ENCODE measurements around the gene FNTB.
"Not testable (repeated sequence)": the region's sequence is repeated elsewhere in the genome, so short reads cannot be mapped to it uniquely, and the experiment has no call there.

FNTB gene

DNA sequence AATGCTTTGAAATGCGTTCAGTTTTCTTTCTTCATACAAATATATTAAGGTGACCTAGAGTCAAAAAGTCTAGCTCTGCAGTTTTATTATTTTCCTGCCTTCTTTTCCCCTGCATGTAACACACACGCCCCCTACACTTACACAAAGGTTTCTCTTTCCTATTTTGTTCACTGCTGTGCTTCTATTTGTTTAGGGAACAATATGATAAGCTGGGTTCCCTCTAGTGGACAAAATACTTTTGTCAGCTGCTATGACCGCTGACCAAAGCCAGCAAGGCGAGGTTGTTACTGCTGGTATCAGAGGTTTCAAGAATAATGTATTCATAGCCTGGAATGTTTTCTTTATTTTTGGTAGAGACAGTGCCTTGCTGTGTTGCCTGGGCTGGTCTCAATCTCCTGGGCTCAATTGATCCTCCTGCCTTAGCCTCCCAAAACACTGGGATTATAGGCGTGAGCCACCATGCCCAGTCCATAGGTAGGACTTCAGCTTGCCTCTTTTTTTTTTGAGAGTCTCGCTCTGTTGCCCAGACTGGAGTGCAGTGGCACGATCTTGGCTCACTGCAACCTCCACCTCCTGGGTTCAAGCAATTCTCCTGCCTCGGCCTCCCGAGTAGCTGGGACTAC, 33.4 kb downstream of the FNTB start:
- DNase-seq: no peak

DNA sequence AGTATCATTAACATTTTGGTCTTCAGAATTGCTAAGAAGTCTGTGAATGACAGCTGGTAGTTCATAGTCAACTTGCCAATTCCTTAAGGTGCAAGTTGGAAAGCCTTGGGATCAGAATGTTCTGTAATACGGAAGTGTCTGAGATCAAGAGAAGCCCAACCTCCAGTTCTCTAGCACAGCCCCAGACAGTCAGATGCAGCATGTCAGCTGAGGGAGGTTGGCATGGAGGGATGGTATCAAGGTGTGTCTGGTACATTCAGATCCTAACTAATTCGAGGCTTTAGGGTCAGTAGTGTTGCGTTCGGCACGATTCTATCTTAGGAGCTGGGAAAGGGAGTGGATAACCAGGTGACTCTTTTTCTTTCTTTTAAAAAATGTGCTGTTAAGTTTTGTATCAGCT, 38.3 kb downstream of the FNTB start:
- no peak for DNase-seq

DNA sequence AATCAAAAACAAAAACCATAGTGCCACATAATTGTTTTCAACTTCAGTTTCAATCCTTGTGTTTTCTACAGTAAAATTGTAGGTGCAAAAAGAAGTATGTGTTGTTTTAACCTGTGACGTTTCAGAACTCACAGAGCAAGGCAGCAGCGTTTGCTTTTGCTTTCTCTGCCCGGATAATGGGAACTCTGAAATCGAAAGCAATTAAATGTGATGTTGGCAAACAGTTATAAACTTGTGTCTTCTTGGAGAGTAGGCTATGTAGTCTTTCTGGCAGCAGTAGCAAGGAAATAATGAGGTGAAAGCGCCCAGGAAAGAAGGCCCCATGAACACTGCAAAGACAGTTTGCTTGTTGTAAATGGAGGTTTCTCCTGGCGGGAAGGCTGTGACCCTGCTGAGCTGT, 39.1 kb downstream of the FNTB start:
- DNase-seq: no peak

DNA sequence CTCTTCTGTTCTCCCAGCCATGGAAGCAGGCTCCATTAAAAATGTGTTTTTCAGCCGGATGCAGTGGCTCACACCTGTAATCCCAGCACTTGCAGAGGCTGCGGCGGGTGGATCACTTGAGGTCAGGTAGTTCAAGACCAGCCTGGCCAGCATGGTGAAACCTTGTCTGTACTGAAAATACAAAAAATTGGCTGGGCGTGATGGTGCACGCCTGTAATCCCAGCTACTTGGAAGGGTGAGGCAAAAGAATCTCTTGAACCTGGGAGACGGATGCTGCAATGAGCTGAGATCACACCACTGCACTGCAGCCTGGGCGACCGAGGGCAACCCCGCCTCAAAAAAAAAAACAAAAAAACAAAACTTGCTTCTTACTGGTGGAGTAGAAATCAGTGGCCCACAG, 39.8 kb downstream of the FNTB start:
- DNase-seq: no peak

DNA sequence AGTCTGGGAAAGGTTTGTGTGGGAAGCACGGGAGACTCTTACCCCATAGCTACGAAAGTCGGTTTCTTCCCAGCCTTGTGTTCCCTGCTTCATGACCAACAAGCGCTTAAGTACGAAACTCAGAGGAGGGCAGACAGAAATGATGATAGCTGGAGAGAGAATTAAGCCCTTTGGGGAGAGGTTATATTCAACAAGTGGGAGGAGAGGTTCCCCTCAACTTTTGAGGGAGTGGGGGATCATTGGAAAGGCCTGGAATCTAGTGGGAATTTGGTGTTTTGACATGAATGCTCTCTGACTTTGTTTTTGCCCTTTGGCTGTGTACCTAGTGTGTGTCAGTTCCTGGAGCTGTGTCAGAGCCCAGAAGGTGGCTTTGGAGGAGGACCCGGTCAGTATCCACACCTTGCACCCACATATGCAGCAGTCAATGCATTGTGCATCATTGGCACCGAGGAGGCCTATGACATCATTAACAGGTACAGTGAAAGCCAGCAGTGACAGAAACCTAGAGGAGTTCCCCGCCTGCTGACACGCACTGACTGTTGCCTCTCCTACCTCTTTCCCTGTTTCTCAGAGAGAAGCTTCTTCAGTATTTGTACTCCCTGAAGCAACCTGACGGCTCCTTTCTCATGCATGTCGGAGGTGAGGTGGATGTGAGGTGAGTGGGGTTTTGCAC, 40.6 kb downstream of the FNTB start:
- DNase-seq: no peak

DNA sequence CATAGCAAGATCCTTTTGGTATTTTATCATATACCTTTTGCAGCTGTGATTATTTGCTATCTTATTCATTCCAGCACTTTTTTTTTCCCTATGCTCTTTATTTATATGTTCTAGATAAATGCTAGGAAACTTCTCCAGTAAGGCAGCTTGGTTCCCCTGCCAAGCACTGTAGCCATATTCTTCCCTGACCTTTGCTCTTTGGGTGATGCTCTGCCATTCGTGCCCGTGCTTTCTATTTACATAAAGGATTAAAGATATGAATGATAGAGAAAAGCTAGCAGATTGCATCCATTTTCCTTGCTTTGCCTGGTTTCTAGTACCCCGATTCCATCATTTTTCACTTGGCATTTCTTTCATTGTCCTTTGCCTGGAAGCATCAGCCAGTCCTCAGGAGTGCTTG, 42.2 kb downstream of the FNTB start:
- no peak for DNase-seq

DNA sequence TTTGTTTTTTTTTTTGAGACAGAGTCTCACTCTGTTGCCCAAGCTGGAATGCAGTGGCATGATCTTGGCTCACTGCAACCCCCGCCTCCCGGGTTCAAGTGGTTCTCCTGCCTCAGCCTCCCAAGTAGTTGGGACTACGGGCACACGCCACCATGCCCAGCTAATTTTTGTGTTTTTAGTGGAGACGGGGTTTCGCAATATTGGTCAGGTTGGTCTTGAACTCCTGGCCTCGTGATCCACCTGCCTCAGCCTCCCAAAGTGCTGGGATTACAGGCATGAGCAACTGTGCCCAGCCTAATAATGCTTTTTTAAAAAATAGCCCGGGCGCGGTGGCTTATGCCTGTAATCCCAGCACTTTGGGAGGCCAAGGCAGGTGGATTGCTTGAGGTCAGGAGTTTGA, 44.6 kb downstream of the FNTB start:
- DNase-seq: not testable (repeated sequence)

DNA sequence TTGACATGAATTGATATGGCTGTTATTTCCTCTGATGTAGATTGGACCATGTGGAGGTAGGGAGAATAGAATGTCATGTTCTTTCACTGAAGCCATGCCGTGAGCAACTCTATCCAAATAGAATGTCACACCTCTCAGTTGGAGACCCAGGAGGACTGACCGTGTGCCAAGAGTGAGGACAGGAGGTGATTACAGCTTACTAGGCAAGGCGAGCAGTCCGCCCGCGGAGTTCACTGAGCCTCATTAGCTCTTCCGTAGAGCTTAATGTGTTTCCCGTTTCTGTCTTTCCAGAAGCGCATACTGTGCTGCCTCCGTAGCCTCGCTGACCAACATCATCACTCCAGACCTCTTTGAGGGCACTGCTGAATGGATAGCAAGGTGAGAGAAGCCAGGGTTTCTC, 45.6 kb downstream of the FNTB start:
- no peak for DNase-seq

DNA sequence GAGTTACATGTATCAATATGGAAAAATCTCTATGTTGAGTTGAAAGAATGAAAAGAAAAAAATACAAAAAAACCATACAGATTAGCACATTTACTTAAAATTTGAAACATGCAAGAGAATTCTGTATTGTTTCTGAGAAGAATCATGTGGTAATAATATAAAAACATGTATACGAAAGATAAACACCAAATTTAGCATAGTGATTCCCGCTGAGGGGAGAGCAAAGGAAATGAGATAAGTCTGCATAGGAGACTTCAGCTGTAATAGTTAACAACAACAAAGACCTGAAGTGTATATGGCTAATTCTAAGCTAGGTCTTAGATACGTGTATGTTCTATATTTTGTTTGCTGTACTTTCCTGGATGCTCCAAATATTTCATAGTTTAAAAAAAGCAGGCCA, 46.5 kb downstream of the FNTB start:
- DNase-seq: no peak

DNA sequence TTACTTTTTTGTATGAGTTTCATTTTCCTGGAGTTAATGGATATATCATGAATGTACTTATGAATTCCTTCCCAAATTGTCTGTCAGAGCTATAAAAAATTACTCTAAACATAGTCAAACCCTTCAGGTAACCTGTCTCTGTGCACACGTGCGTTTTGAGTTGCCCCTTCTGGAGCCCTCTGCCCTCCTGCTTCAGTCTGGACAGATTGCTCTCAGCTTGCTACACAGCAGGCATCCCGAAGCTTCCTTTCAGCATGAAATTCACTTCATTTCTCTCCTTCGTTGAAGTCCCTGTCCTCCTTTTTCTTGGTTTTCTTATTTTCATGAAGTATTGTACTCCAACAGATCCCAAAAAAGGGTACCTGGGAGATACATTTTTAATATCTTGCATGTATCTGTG, 47.3 kb downstream of the FNTB start:
- DNase-seq: no peak

DNA sequence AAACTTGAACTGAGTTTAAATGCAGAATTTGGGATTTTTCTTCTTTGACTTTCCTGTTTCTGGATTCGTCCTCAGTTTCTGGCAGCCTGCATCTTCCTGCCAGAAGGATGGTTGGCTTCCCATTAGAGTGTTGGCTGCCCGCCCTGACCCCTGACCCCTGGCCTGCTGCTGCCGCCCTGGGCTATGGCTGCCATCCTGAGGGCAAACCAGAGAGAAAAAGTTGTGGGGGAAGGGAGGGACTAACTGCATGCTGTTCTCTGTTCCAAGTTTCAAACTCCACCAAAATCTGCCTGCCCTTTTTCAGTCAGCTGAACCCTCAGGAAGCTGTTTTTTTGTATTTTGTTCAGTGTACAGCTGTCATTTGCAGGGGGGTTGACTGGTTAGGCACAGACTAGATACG, 48.4 kb downstream of the FNTB start:
- no peak for DNase-seq

DNA sequence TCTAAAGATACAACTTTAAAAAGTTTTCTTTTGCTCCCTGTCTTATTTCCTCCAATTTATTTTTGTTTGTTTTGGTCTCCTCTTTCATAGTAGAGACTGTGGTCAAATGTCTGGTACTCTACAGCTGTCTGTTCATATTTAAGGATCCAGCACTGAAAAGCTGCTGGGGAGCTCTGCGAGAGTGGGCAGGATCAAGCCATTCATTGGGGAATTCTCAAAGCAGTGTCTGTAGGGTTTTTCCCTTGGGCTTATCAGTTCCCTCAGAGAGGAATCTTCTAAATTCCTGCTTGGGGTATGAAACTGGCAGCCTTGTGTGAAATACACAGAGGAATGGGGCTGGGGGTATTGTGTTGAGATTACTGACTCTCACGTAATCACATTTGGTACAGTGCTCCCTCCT, 52.3 kb downstream of the FNTB start:
- DNase-seq: no peak

DNA sequence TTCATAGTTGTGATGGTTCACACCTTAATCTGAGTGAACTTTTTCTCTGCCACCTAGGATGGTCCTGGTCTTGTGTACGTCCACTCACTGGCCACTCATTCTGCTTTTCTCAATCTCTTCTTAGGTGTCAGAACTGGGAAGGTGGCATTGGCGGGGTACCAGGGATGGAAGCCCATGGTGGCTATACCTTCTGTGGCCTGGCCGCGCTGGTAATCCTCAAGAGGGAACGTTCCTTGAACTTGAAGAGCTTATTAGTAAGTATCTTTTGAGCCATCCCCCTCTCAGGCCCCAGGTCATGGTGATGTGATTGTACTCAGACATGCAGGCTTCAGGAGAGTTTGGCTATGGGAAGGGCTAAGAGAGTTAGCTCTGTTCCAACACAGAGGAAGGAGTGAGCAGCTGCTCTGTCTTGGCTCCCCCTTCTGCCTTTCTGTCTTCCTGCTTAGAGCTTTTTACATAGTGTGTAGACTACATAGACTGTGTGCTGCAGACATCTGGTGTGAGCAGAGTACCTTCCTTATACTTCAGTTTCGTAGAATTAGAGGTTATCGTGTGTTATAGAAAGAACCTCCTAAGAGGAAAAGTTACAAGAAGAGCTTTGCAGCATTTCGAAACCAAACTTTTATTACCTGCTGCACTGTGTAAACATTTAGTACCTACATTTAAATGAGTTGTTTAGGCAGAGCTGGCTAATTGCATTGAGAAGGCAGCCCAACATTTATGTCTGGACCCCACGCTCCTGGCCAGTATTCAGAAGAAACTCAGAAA, 54.2 kb downstream of the FNTB start:
- DNase-seq: no peak

DNA sequence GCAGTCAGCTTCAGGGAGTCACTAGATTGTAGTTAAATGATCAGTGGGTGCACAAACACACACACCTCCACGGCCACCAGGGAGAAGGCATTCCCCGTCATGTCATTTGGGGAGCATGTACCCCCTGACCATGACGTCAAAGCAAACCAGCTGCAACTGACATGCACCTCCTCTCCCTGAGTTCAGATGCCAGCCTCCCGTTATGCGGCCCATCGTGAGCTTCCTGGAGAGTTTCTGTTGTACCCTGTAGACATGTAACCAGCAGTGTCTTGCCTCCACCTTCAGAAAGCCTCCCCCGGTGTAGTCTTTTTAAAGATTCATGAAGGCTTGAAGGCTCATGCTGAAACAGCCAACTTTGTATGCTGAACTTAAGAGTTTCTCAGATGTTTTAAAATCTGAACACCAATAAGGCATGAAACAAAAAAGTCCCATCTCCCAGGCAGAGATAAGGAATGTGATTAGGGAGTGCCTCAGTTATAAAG, 54.8 kb downstream of the FNTB start:
- DNase-seq: no peak

DNA sequence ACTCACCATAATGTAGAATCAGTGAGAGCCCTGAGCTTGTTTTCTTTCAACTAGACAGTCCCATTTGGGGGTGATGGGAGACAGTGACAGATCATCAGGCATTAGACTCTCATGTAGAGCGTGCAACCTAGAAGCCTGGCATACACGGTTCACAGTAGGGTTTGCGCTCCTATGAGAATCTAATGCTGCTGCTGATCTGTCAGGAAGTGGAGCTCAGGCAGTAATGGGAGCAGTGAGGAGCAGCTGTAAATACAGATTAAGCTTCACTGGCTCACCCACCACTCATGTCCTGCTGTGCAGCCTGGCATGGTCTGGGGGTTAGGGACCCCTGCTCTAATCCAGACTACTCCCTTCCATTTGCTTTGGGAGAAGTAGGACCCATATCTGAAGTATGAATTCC, 55.6 kb downstream of the FNTB start:
- no peak for DNase-seq

DNA sequence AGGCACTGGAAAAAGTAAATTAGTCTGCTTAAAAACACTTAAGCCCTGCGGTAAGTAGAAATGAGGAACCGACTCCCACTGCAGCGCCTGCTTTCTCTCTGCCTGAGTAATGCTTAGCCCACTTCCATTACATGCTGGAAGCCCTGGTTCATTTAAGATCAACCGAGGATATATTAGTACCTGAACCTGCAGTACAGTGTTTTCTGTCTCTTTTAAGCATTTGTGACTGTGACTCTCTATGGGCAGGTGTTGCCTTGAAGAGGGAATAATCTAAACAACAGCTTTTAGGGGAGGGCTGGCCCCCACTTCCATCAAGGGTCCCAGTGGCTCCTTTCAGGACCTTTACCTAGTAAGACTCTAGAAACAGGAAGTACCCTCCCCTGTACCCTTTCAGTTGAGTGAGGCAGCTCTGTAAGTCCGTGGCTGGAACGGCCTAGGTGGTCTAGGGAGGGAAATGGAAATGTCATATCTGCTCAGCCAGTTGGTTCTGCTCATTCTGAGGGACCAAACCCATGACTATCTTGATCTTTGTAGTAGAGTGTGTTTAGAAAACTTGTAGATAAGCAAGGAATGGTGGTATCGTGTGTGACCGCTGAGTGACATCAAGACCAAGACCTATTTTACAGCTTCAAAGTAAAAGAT, 56.2 kb downstream of the FNTB start:
- DNase-seq: no peak

DNA sequence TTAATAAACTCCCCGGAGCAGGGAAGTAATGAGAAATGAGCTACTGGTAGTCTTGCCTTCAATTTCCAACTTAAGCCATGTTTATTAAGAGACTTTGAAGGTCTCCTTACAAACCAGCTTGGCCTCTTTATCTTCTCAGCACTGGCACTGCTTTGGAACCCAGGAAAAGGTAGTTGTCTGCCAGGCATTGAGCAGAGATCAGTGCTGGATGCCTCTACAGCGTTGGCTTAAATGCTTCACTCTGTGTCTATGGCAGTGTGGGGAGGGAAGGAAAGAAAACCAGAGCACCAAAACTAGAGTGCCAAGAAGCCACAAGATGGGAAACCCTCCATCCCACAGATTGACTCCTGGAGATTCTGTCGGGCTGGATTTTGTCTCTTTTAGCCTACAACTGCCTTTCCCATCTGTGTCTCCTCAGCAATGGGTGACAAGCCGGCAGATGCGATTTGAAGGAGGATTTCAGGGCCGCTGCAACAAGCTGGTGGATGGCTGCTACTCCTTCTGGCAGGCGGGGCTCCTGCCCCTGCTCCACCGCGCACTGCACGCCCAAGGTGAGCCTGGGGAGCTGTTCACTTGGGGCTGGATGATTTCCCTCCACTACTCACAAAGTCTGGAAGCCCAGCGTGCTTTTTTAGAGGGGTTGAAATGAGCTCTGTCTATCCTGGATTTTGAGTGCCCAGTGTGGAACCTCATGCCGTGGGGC, 57.3 kb downstream of the FNTB start:
- DNase-seq: no peak

DNA sequence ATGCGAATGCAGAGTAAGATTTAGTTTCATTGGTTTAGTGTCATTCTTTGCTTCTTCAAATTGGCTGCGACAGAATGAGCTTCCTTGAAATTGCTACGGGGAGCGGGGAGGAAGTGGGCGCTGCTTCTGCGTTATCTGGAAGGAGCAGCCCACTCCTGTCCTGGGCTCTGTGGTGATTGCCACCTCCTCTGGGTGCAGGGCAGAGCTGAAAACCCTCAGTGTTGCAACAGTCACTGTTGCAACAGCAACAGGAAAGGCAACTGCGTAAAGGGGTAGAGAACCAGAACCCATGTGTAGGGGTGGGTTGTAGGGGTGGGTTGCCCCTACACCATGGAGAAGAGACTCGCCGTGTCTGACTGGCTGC, 57.9 kb downstream of the FNTB start:
- DNase-seq: no peak

DNA sequence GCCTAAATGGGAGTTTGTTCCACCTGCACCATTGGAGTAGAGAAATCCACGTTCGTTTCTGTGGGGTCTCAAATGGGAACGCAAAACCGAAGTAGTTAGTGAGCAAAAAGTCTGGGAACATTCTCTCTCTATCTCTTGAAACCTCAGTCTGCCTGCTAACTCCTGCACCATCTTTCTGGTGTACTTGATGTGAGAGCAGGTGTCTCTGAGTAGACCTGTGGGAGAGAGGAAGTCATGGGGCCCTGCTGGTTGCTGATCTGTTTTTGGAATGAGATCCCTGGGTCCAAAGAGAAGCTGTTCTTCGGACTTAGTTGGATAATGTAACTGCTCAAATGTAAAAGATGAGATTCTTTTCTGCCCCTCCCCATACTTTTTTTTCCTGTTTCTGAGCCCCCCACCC, 58.3 kb downstream of the FNTB start:
- DNase-seq: no peak

DNA sequence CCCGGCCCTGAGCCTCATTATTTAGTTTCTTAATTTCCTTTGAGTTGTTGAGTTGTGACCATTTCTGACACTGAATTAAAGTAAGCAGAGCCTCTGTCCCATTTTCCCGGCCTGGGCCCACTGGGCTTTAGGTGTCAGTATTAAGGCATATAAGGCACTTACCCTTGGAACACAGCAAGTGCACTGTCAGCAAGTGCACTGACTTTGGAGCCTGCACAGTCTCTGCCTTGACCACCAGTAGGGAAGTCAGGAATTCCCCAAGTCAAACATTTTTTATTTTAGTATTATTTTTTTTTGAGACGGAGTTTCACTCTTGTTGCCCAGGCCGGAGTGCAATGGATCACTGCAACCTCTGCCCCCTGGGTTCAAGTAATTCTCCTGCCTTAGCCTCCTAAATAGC, 59.0 kb downstream of the FNTB start:
- DNase-seq: no peak

DNA sequence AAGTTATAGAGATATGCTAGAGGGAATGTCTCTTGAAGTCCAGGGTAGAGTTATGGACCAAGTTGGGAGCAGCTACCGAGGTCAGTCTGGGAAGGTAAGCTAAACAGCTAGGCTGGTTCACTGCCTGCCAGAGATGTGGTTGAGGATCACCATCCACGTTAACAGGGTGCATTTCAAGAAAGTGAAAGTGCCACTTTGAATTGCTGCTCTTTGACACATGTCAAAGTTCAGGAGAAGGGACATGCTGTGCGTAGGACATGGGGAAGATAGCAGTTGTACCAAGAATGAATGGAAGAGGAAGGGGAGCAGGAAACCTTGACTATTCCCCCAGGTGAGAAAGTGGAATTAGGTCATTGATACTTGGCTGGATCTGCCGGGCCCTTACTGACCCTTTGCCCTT, 66.1 kb downstream of the FNTB start:
- no peak for DNase-seq

DNA sequence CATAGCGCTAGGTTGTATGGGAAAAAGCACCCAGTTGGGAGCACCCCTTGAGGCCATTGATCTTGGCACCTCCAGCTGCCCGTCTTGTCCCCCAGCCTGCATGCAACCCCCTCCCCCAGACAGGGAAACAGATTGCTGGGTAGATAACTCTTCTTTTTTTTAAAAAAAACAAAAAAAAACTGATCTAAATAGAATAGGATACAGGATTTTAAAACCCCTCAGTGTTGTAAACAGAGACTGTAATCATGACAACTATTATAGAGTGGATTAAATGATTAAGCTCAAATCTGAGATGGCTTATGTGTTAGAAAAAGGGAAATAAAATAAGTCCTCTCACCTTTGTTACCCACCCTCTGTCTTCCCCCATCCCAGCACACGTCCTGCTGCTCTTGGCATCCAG, 66.8 kb downstream of the FNTB start:
- DNase-seq: no peak

DNA sequence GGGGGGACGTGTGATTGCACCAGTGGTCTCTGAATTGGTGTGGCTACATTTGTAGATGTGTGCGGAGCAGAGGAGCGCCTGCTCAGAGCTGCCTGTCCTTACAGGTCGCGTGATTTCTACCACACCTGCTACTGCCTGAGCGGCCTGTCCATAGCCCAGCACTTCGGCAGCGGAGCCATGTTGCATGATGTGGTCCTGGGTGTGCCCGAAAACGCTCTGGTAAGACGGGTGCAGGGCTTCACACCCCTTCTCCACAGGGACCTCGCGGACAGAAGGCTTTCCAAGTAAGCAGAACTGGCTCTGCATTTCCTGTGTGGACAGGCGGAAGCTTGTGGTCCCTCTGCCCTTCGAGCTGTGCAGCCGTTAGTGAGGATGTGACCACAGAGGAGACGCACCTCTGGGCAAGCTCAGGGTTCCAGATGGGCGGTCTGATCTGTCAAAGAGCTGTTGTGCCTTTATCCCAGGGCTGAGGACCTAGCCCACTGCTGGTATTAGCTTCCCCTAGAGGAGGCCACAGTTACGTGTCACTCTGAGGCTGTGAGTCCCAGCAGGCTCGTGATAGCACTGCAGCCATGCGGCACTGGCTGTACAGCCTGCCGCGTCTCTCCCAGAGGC, 67.9 kb downstream of the FNTB start:
- DNase-seq: no peak

Measured in activated naive CD4-positive, alpha-beta T cell treated with anti-CD3 and anti-CD28 coated beads, Interleukin-2, amount 50 U/mL, for 16 hours (primary cell).